Activated T-helper 1 cell treated with anti-CD3 and anti-CD28 coated beads, Interleukin-12 subunit alpha, Interleukin-12 subunit beta, Interleukin-2, Interleukin-4 antibody, amounts not matched to agents 30 ng/mL and 10 ng/mL and 1 ng/mL, durations not matched to agents 14 hours and 24 hours and 36 hours (primary cell): ENCODE data around the gene NBPF6. TPM values are rescaled to one million over a fixed set of nuclear protein-coding genes. Genes with fewer than 3 reads are reported as not detected.
"Not testable (repeated sequence)": the region's sequence is repeated elsewhere in the genome, so short reads cannot be mapped to it uniquely, and the experiment has no call there.

ENCODE experiments used
- DNase-seq: peaks from one replicate; pipeline ENCODE4 v3.0.0; 2021; ENCODE audit warnings: low spot score
- H3K27ac Mint-ChIP-seq: one replicate; pipeline ENCODE4 v1.8.0; 2021; ENCODE audit warnings: mild to moderate bottlenecking, mixed read lengths
- H3K27me3 Mint-ChIP-seq: one replicate; pipeline ENCODE4 v1.8.0; 2022; ENCODE audit warnings: mild to moderate bottlenecking, moderate library complexity, mixed read lengths; ENCODE audit not compliant: insufficient read depth
- H3K36me3 Mint-ChIP-seq: one replicate; pipeline ENCODE4 v1.8.0; 2021; ENCODE audit warnings: low read depth, mixed read lengths
- H3K4me1 Mint-ChIP-seq: one replicate; pipeline ENCODE4 v1.8.0; 2021; ENCODE audit warnings: low read depth, mixed read lengths
- H3K4me3 Mint-ChIP-seq: one replicate; pipeline ENCODE4 v1.8.0; 2021; ENCODE audit warnings: mild to moderate bottlenecking, moderate library complexity, mixed read lengths
- H3K9me3 Mint-ChIP-seq: one replicate; pipeline ENCODE4 v1.8.0; 2021; ENCODE audit warnings: mixed read lengths
- intact Hi-C: fragments of 100-400 bp; cut with micrococcal nuclease; formaldehyde crosslinking; loops from one replicate; pipeline ENCODE4 v1.15.1; 2024
- total RNA-seq: library from RNA; stranded (reverse); gene quantifications from 2 replicates; pipeline ENCODE4 v1.2.3, GENCODE V29; 2022

Gene NBPF6
- total RNA-seq, 1 donor from 2014 or later, result 0.13 TPM

DNA sequence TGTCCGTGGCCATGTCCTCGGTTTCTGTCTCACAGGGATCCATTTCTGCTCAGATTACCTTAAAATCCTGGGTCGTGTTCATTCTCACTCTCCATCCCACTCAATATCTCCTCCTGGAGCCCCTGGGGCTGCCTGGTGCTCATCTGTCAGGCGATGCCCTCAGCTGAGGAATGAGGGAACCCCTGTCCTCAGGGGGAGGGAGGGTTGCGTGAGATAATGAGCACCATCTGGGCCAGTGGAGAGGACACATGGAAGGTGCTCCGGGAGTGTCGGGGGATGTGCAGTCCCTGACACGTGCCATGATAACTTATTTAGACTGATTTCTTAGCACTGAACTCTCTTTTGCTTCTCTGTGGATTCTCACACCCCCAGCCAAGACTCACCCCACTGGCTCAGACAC is 16.0 kb downstream of the NBPF6 start:
- intact Hi-C loops, H3K27ac Mint-ChIP-seq, H3K36me3 Mint-ChIP-seq, H3K4me3 Mint-ChIP-seq, DNase-seq, H3K4me1 Mint-ChIP-seq, H3K9me3 Mint-ChIP-seq, H3K27me3 Mint-ChIP-seq: not testable (repeated sequence)

DNA sequence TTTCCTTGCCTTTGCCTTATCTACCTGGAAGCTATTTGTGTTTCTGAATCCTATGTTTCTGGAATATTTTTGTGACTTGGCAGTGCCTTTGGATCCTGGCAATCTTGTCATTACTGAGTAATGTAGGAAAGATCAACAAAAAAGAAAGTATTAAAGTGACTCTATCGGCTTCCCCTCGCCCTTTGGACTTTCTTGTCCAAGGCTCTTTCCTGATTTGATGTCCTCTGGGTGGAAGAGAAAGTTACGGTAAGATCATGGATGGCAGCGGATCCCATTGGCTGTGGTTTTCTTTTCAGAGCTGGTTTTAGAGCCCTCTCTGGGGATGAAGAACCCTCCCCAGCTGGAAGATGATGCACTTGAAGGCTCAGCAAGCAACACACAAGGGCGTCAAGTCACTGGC is 17.0 kb downstream of the NBPF6 start:
- H3K4me1 Mint-ChIP-seq, H3K27ac Mint-ChIP-seq, H3K27me3 Mint-ChIP-seq, intact Hi-C loops, H3K36me3 Mint-ChIP-seq, DNase-seq, H3K9me3 Mint-ChIP-seq, H3K4me3 Mint-ChIP-seq: not testable (repeated sequence)

DNA sequence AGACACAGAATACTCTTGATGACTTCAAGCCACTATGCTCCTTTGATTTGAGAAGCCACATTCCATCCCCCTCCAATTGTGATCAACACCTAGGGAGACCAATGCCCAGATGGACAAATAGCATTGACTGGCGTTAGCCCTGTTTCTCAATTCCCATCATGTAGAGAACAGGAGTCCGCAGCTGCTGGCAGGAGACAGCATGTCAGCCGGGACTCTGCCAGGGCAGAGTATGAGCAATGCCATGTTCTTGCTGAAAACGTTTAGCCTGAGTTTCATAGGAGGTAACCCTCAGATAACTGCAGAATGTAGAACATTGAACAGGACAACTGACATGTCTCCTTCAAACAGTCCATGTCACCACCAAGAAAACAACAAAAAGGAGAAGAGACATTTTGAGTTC is 20.6 kb downstream of the NBPF6 start:
- H3K27me3 Mint-ChIP-seq, result peaks cover 17% of the 10 kb centered on the region
- intact Hi-C loops, H3K27ac Mint-ChIP-seq, DNase-seq, H3K36me3 Mint-ChIP-seq, H3K4me3 Mint-ChIP-seq, H3K4me1 Mint-ChIP-seq, H3K9me3 Mint-ChIP-seq: not testable (repeated sequence)

- DNase-seq, H3K36me3 Mint-ChIP-seq, intact Hi-C loops, H3K4me3 Mint-ChIP-seq, H3K4me1 Mint-ChIP-seq, H3K27ac Mint-ChIP-seq: not testable (repeated sequence)
- H3K27me3 Mint-ChIP-seq, result peaks cover 19% of the 10 kb centered on the region
- H3K9me3 Mint-ChIP-seq, result peaks cover 15% of the 10 kb centered on the region
Measured at GRCh38 chr1:108474516-108474915, 24.4 kb downstream of the NBPF6 start.

- intact Hi-C loops, result no loop called here
- Mint-ChIP-seq H3K36me3 (no peaks in the 10 kb centered on the region), H3K27me3 (peaks cover 12% of the 10 kb centered on the region), H3K4me1 (no peaks in the 10 kb centered on the region), H3K9me3 (peaks cover 17% of the 10 kb centered on the region), H3K27ac (no peak overlapping the region), H3K4me3 (no peak overlapping the region)
- DNase-seq, result no peak
Measured at GRCh38 chr1:108478429-108479015, 28.4 kb downstream of the NBPF6 start.

GRCh38 chr1:108482708-108483107 is 32.6 kb downstream of the NBPF6 start:
- Mint-ChIP-seq H3K27ac (no peak overlapping the region), H3K4me1 (no peaks in the 10 kb centered on the region), H3K27me3 (peaks cover 10% of the 10 kb centered on the region), H3K36me3 (no peaks in the 10 kb centered on the region), H3K4me3 (no peak overlapping the region), H3K9me3 (peaks cover 23% of the 10 kb centered on the region)
- DNase-seq, result no peak
- intact Hi-C loops, result no loop called here

- H3K9me3 Mint-ChIP-seq, H3K4me3 Mint-ChIP-seq, H3K27ac Mint-ChIP-seq, intact Hi-C loops, H3K4me1 Mint-ChIP-seq, DNase-seq, H3K27me3 Mint-ChIP-seq, H3K36me3 Mint-ChIP-seq: not testable (repeated sequence)
Measured at GRCh38 chr1:108485990-108486389, 35.8 kb downstream of the NBPF6 start.

GRCh38 chr1:108486707-108487106 is 36.6 kb downstream of the NBPF6 start:
- H3K4me1 Mint-ChIP-seq, H3K4me3 Mint-ChIP-seq, H3K27ac Mint-ChIP-seq, DNase-seq, intact Hi-C loops, H3K27me3 Mint-ChIP-seq, H3K9me3 Mint-ChIP-seq, H3K36me3 Mint-ChIP-seq: not testable (repeated sequence)

DNA sequence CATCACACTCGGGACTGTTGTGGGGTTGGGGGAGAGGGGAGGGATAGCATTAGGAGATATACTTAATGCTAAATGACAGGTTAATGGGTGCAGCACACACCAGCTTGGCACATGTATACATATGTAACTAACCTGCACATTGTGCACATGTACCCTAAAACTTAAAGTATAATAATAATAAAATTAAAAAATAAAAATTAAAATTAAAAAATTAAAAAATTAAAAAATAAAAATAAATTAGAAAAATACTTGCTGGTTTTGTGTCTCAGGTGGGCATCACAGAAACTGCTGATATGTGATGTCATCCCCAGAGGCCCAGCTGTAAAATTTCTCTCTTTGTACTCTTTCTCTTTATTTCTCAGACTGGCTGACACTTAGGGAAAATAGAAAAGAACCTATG is 44.9 kb downstream of the NBPF6 start:
- DNase-seq, intact Hi-C loops, H3K9me3 Mint-ChIP-seq, H3K4me1 Mint-ChIP-seq, H3K36me3 Mint-ChIP-seq, H3K27ac Mint-ChIP-seq, H3K4me3 Mint-ChIP-seq: not testable (repeated sequence)
- H3K27me3 Mint-ChIP-seq, result peaks cover 24% of the 10 kb centered on the region

DNA sequence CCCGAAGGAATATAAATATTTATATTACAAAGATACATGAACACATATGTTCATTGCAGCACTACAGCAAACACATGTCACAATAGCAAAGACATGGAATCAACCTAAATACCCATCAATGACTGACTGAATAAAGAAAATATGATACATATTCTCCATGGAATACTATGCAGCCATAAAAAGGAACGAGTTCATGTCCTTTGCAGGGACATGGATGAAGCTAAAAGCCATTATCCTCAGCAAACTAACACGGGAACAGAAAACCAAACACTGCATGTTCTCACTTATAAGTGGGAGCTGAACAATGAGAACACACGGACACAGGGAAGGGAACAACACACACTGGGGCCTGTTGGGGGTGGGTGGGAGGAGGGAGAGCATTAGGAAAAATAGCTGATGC is 46.7 kb downstream of the NBPF6 start:
- peaks cover 37% of the 10 kb centered on the region for H3K27me3 Mint-ChIP-seq
- H3K9me3 Mint-ChIP-seq, H3K4me1 Mint-ChIP-seq, H3K4me3 Mint-ChIP-seq, H3K36me3 Mint-ChIP-seq, DNase-seq, H3K27ac Mint-ChIP-seq, intact Hi-C loops: not testable (repeated sequence)

DNA sequence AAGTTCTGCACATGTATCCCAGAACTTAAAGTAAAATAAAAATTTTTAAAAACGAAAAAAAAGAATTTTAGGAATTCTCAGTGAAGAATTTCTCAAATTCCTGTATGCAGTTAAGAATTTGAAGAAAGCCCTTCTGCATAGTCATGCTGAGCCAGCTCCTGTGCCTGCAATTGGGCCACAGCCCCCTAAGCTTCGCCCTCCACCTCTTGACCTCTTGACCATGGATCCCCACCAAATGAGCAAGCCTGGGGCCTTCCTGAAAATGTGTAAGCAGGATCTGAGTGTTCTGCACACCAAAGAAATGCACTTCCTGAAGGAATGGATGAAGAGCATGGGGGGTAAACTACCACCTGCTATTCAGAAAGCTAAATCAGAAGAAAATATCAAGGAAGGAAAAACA is 52.0 kb downstream of the NBPF6 start:
- Mint-ChIP-seq H3K27ac (no peak overlapping the region), H3K4me1 (no peaks in the 10 kb centered on the region), H3K36me3 (peaks cover 1% of the 10 kb centered on the region), H3K4me3 (no peak overlapping the region), H3K9me3 (no peaks in the 10 kb centered on the region), H3K27me3 (peaks cover 36% of the 10 kb centered on the region)
- no peak for DNase-seq
- intact Hi-C loops, result no loop called here

DNA sequence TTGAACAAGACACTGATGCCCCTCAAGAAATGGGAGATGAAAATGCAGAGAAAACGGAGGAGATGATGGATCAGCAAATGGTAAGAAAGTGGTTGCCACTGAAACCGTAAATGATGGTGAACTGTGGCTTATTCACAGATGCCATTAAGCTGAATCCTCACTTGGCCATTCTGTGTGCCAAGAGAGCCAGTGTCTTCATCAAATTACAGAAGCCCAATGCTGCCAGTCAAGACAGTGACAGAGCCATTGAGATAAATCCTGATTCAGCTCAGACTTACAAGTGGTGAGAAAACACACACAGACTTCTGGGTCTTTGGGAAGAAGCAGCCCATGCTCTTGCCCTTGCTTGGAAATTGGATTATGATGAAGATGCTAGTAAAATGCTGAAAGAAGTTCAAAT is 52.5 kb downstream of the NBPF6 start:
- H3K27me3 Mint-ChIP-seq, result peaks cover 32% of the 10 kb centered on the region
- DNase-seq, result no peak
- peaks cover 1% of the 10 kb centered on the region for H3K36me3 Mint-ChIP-seq
- H3K27ac Mint-ChIP-seq, result no peak overlapping the region
- H3K4me3 Mint-ChIP-seq, result no peak overlapping the region
- no peaks in the 10 kb centered on the region for H3K4me1 Mint-ChIP-seq
- intact Hi-C loops, result no loop called here
- H3K9me3 Mint-ChIP-seq, result no peaks in the 10 kb centered on the region

DNA sequence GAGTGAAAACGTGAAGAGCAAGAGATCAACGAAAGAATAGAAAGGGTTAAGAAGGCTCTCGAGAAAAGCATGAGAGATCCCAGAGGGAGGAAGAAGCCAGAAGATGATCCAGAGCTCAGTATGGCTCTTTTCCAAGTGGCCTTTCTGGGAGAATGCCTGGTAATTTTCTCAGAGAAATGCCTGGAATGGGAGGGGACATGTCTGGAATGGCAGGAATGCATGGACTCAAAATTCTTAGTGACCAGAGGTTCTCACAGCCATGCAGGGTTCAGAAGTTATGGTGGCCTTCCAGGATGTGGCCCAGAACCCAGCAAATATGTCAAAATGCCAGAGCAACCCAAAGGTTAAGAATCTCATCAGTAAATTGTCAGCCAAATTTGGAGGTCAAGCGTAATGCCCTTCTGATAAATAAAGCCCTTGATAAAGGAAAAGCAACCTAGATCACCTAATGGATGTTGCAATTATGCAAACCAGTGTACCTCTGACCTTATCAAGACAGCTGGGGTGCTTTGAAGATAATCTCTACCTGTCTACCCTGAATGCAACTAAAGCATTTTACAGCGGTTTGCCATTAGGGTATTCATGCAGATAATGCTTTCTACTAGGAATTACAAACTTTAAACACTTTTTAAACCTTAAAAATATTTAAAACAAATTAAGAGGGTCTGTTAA is 53.1 kb downstream of the NBPF6 start:
- no peak for DNase-seq
- no peaks in the 10 kb centered on the region for H3K9me3 Mint-ChIP-seq
- H3K4me3 Mint-ChIP-seq, result no peak overlapping the region
- intact Hi-C loops, result no loop called here
- H3K4me1 Mint-ChIP-seq, result no peaks in the 10 kb centered on the region
- H3K27me3 Mint-ChIP-seq, result peaks cover 34% of the 10 kb centered on the region
- no peak overlapping the region for H3K27ac Mint-ChIP-seq
- peaks cover 1% of the 10 kb centered on the region for H3K36me3 Mint-ChIP-seq

- H3K27ac Mint-ChIP-seq, result no peak overlapping the region
- no peaks in the 10 kb centered on the region for H3K4me1 Mint-ChIP-seq
- H3K9me3 Mint-ChIP-seq, result peaks cover 6% of the 10 kb centered on the region
- no peak overlapping the region for H3K4me3 Mint-ChIP-seq
- H3K36me3 Mint-ChIP-seq, result peaks cover 1% of the 10 kb centered on the region
- H3K27me3 Mint-ChIP-seq, result peaks cover 41% of the 10 kb centered on the region
- DNase-seq, result no peak
- intact Hi-C loops, result loop anchor here (1.0 to 2.0 kb wide), 4 partner anchors 8 to 188 kb away; partner anchors contain the start of genes EEIG2 and PRPF38B
Measured at GRCh38 chr1:108504447-108504846, 54.3 kb downstream of the NBPF6 start.
